Adrenal gland (tissue), 12 donors: ENCODE results near the gene ZSCAN5A. TPM values are rescaled to one million over a fixed set of nuclear protein-coding genes. Genes with fewer than 3 reads are reported as not detected.

Source experiments
- DNase-seq, 7 donors: peaks; one replicate each; pipeline ENCODE4 v3.0.0-alpha.2; 2019 to 2020
- H3K27ac ChIP-seq, 5 donors: fragments of 200-600 bp; sonication (generic) in 4 of 5; 1 replicate in 3 of 5; 2 replicates in 2 of 5; pipeline versions ENCODE4 v1.5.1 to v1.8.0; 2016 to 2020; ENCODE audit warnings: mild to moderate bottlenecking in 1 of 5
- H3K27me3 ChIP-seq: fragments of 200-600 bp; 2 replicates; pipeline ENCODE4 v1.8.0; 2021
- H3K36me3 ChIP-seq, 2 donors: fragments of 200-600 bp; replicated peaks in 1 of 2; 1 replicate in 1 of 2; 2 replicates in 1 of 2; pipeline versions ENCODE4 v1.5.1 to v1.8.0; 2018 to 2022
- H3K4me1 ChIP-seq, 2 donors: fragments of 200-600 bp; replicated peaks in 1 of 2; 1 replicate in 1 of 2; 2 replicates in 1 of 2; pipeline versions ENCODE4 v1.5.1 to v1.8.0; 2018 to 2021
- H3K4me3 ChIP-seq, 4 donors: fragments of 200-600 bp; sonication (generic) in 3 of 4; one replicate each; pipeline ENCODE4 v1.5.1; 2016 to 2018
- H3K9me3 ChIP-seq, 3 donors: fragments of 200-600 bp; sonication (generic) in 1 of 3; replicated peaks in 1 of 3; 1 replicate in 2 of 3; 2 replicates in 1 of 3; pipeline versions ENCODE4 v1.5.1 to v1.8.0; 2016 to 2021
- CTCF ChIP-seq, 6 experiments: fragments of 450-650 bp in 4 of 6; fragments of 200-600 bp in 2 of 6; sonication (generic) in 1 of 6; IDR thresholded peaks; 1 replicate in 5 of 6; 2 replicates in 1 of 6; pipeline versions ENCODE4 v1.5.1 to v1.8.0; 2016 to 2021; ENCODE audit warnings: antibody characterized with exemption in 6 of 6, mild to moderate bottlenecking in 2 of 6, moderate library complexity in 1 of 6
- POLR2A ChIP-seq, 2 donors: fragments of 450-650 bp; IDR thresholded peaks; one replicate each; pipeline ENCODE4 v1.6.1; 2017; ENCODE audit warnings: antibody characterized with exemption in 2 of 2, mild to moderate bottlenecking in 2 of 2, moderate library complexity in 1 of 2
- WGBS, 4 donors: extraction: QIAGEN DNeasy Blood & Tissue Kit in 2 of 4; methylation state at CpG; one replicate each; pipeline versions ENCODE4 v1.1.5 to v1.1.7; 2013 to 2017; 5-methylcytosine and 5-hydroxymethylcytosine counted together
- intact Hi-C, 2 donors: fragments of 100-400 bp; cut with DNase I; formaldehyde crosslinking; loops; one replicate each; pipeline versions ENCODE4 v1.14.1 to v1.15.0; 2022 to 2023
- polyA plus RNA-seq, 3 donors: library from polyadenylated mRNA; stranded (reverse); fragments of 200-250 nt in 2 of 3; fragments of 350-450 nt in 1 of 3; fragmentation: Illumina TruSeq in 1 of 3; extraction: RNeasy Lipid Tissue Mini Kit (QIAGEN cat#74804) in 1 of 3; gene quantifications; one replicate each; pipeline ENCODE4 v1.2.3, GENCODE V29; 2013 to 2014
- total RNA-seq, 9 donors: library from RNA; depleted of rRNA in 4 of 9; stranded (reverse); fragments of >200 nt in 4 of 9; fragments of 120-200 nt in 1 of 9; fragmentation: NEBNext Ultra II Directional in 1 of 9; extraction: Animal tissue kit (Norgen Biotek cat#: 25700) in 1 of 9; gene quantifications; one replicate each; pipeline versions ENCODE4 v1.1.0 to v1.2.4, GENCODE V29; 2013 to 2023
- donor health status: healthy with polysubstance abuse.
- donor health status: Bipolar disorder and iron deficiency.
- donor health status: DM: yes; HTN: yes; CAD: no.
- donor health status: DM: no; HTN: no; CAD: no.
- donor health status: DM: no; HTN: no; CAD: no.
- donor health status: DM: yes; HTN: yes; CAD: no.

ZSCAN5A gene
- total and polyA plus RNA-seq, 12 donors = 4.5 to 20.1 (median 8.1) TPM

GRCh38 chr19:56315077-56315828 lies 614 bp upstream of the ZSCAN5A start:
- Histone ChIP-seq H3K9me3 (no peaks in the 10 kb centered on the region), H3K36me3 (peaks cover 0 to 9% of the 10 kb centered on the region in 2 donors), H3K4me3 (peak overlapping the region; percentile 37 to 79 (median 64)), H3K27ac (peak overlapping the region; percentile 87 to 96 (median 93)), H3K4me1 (peaks cover 5 to 26% of the 10 kb centered on the region in 2 donors), H3K27me3 (no peaks in the 10 kb centered on the region)
- 1 to 4% (median 2%) methylated on average over 25 to 37 of the region's 37 CpGs for WGBS, 4 donors
- DNase-seq = peak; percentile 96 to 99 (median 97)
- no peak for TF ChIP-seq CTCF (IDR thresholded peaks at IDR 0.05)
- peak in 1 of 2 donors; percentile 62 for TF ChIP-seq POLR2A (IDR thresholded peaks at IDR 0.05)
- intact Hi-C loops = no loop called here

GRCh38 chr19:56314018-56314380 lies 640 bp downstream of the ZSCAN5A start:
- H3K27me3 ChIP-seq = no peaks in the 10 kb centered on the region
- intact Hi-C loops = no loop called here
- peaks cover 5 to 26% of the 10 kb centered on the region in 2 donors for H3K4me1 ChIP-seq
- no peaks in the 10 kb centered on the region for H3K9me3 ChIP-seq
- peaks cover 0 to 9% of the 10 kb centered on the region in 2 donors for H3K36me3 ChIP-seq
- H3K27ac ChIP-seq = peak overlapping the region; percentile 87 to 96 (median 93)
- peak overlapping the region; percentile 13 to 79 (median 48) for H3K4me3 ChIP-seq
- DNase-seq = no peak
- 0 to 2% (median 1%) methylated on average over 9 of the region's 9 CpGs for WGBS, 4 donors
- TF ChIP-seq POLR2A (IDR thresholded peaks at IDR 0.05) = no peak
- TF ChIP-seq CTCF (IDR thresholded peaks at IDR 0.05) = no peak

- H3K27me3 ChIP-seq = no peaks in the 10 kb centered on the region
- TF ChIP-seq CTCF (IDR thresholded peaks at IDR 0.05) (no peak), POLR2A (IDR thresholded peaks at IDR 0.05) (no peak)
- H3K36me3 ChIP-seq = peaks cover 0 to 9% of the 10 kb centered on the region in 2 donors
- peak overlapping the region in 2 of 5 donors; percentile 96 for H3K27ac ChIP-seq
- H3K9me3 ChIP-seq = no peaks in the 10 kb centered on the region
- peaks cover 5 to 26% of the 10 kb centered on the region in 2 donors for H3K4me1 ChIP-seq
- DNase-seq = no peak
- intact Hi-C loops = no loop called here
- WGBS, 4 donors = 75 to 81% (median 80%) methylated on average over 10 of the region's 10 CpGs
- H3K4me3 ChIP-seq = no peak overlapping the region
Observed at GRCh38 chr19:56312787-56313657, 1.6 kb downstream of the ZSCAN5A start.

GRCh38 chr19:56312342-56312741 lies 2.3 kb downstream of the ZSCAN5A start:
- Histone ChIP-seq H3K4me1 (peaks cover 5 to 26% of the 10 kb centered on the region in 2 donors), H3K4me3 (no peak overlapping the region), H3K27me3 (no peaks in the 10 kb centered on the region), H3K27ac (no peak overlapping the region), H3K9me3 (no peaks in the 10 kb centered on the region), H3K36me3 (peaks cover 0 to 9% of the 10 kb centered on the region in 2 donors)
- WGBS, 4 donors = 56 to 70% (median 63%) methylated on average over 4 of the region's 4 CpGs
- no peak for DNase-seq
- TF ChIP-seq POLR2A (IDR thresholded peaks at IDR 0.05) = no peak
- no peak for TF ChIP-seq CTCF (IDR thresholded peaks at IDR 0.05)
- intact Hi-C loops = no loop called here
